NK-92 (cell line): ENCODE measurements around the gene HPS1.

Source experiments
- DNase-seq: peaks from one replicate; lab custom pipeline; 2025; ENCODE audit not compliant: unreplicated experiment; lab: John Stamatoyannopoulos, UW

Gene HPS1

GRCh38 chr10:98433371-98433770 lies 13.4 kb downstream of the HPS1 start:
- DNase-seq, result no peak

GRCh38 chr10:98432330-98432729 lies 14.4 kb downstream of the HPS1 start:
- DNase-seq, result no peak

- no peak for DNase-seq
Observed at GRCh38 chr10:98431016-98431415, 15.7 kb downstream of the HPS1 start.

- DNase-seq, result no peak
Observed at GRCh38 chr10:98430427-98430826, 16.3 kb downstream of the HPS1 start.

- no peak for DNase-seq
Observed at GRCh38 chr10:98429320-98430072, 17.2 kb downstream of the HPS1 start.

GRCh38 chr10:98427011-98427515 lies 19.7 kb downstream of the HPS1 start:
- no peak for DNase-seq

- DNase-seq, result no peak
Observed at GRCh38 chr10:98425511-98426352, 21.0 kb downstream of the HPS1 start.

GRCh38 chr10:98424295-98425254 lies 22.2 kb downstream of the HPS1 start:
- no peak for DNase-seq

GRCh38 chr10:98423691-98424120 lies 23.0 kb downstream of the HPS1 start:
- DNase-seq, result no peak

GRCh38 chr10:98422182-98422581 lies 24.6 kb downstream of the HPS1 start:
- DNase-seq, result no peak

GRCh38 chr10:98420786-98421185 lies 25.9 kb downstream of the HPS1 start:
- DNase-seq, result no peak

- DNase-seq, result no peak
Observed at GRCh38 chr10:98419469-98420261, 27.1 kb downstream of the HPS1 start.

GRCh38 chr10:98418665-98419468 lies 27.9 kb downstream of the HPS1 start:
- DNase-seq, result no peak

GRCh38 chr10:98417973-98418664 lies 28.6 kb downstream of the HPS1 start:
- DNase-seq, result no peak

- no peak for DNase-seq
Observed at GRCh38 chr10:98417481-98417959, 29.2 kb downstream of the HPS1 start.

GRCh38 chr10:98416606-98417388 lies 29.9 kb downstream of the HPS1 start:
- DNase-seq, result no peak

- no peak for DNase-seq
Observed at GRCh38 chr10:98415731-98416119, 31.0 kb downstream of the HPS1 start.
